AG09309 (cell line): ENCODE measurements around the gene KLHL5.
"Not testable (repeated sequence)": the region's sequence is repeated elsewhere in the genome, so short reads cannot be mapped to it uniquely, and the experiment has no call there.

Experiments used
- DNase-seq: peaks from one replicate; pipeline ENCODE4 v3.0.0-alpha.2; 2010; ENCODE audit warnings: low read depth
- H3K4me3 ChIP-seq: 2 replicates; pipeline ENCODE4 v1.5.1; 2011; ENCODE audit warnings: mild to moderate bottlenecking, low read depth, low read length, moderate library complexity; ENCODE audit not compliant: control insufficient read depth
- CTCF ChIP-seq: IDR thresholded peaks from 2 replicates; pipeline ENCODE4 v1.5.1; 2011; ENCODE audit warnings: mild to moderate bottlenecking, low read depth, low read length, inconsistent platforms; ENCODE audit not compliant: insufficient read depth, control insufficient read depth; ENCODE audit errors: missing control alignments

The KLHL5 gene

GRCh38 chr4:39125600-39125985 lies 63.6 kb downstream of the KLHL5 start:
- H3K4me3 ChIP-seq: no peak overlapping the region
- DNase-seq: no peak
- TF ChIP-seq CTCF: no peak

GRCh38 chr4:39126256-39127095 lies 64.4 kb downstream of the KLHL5 start:
- no peak overlapping the region for H3K4me3 ChIP-seq
- no peak for TF ChIP-seq CTCF
- no peak for DNase-seq

GRCh38 chr4:39133623-39134022 lies 71.6 kb downstream of the KLHL5 start:
- no peak overlapping the region for H3K4me3 ChIP-seq
- DNase-seq: no peak
- no peak for TF ChIP-seq CTCF

- H3K4me3 ChIP-seq: no peak overlapping the region
- no peak for TF ChIP-seq CTCF
- no peak for DNase-seq
These were observed 72.8 kb downstream of the KLHL5 start for GRCh38 chr4:39134683-39135306.

- DNase-seq: not testable (repeated sequence)
These were observed 76.2 kb downstream of the KLHL5 start for GRCh38 chr4:39138227-39138626.

GRCh38 chr4:39146211-39146610 lies 84.2 kb downstream of the KLHL5 start:
- no peak overlapping the region for H3K4me3 ChIP-seq
- no peak for DNase-seq
- TF ChIP-seq CTCF: no peak

More at GRCh38 chr4:39138227-39138626, 76.2 kb downstream of the KLHL5 start:
- H3K4me3 ChIP-seq: not testable (repeated sequence)

- DNase-seq: no peak
- no peak overlapping the region for H3K4me3 ChIP-seq
- TF ChIP-seq CTCF: no peak
These were observed 92.0 kb downstream of the KLHL5 start for GRCh38 chr4:39154009-39154408.
